Osteocyte (in vitro differentiated cells): ENCODE results near the gene MTREX. TPM values are rescaled to one million over a fixed set of nuclear protein-coding genes. Genes with fewer than 3 reads are reported as not detected.

Source experiments
- DNase-seq: peaks from one replicate; pipeline ENCODE4 v3.0.0; 2021; ENCODE audit warnings: mixed read lengths; ENCODE audit not compliant: unreplicated experiment; ENCODE audit errors: extremely low spot score
- H3K27ac Mint-ChIP-seq: one replicate; pipeline ENCODE4 v1.8.0; 2021; ENCODE audit warnings: mild to moderate bottlenecking, mixed read lengths; ENCODE audit not compliant: unreplicated experiment
- H3K27me3 Mint-ChIP-seq: one replicate; pipeline ENCODE4 v1.8.0; 2021; ENCODE audit warnings: mixed read lengths; ENCODE audit not compliant: unreplicated experiment
- H3K36me3 Mint-ChIP-seq: one replicate; pipeline ENCODE4 v1.8.0; 2021; ENCODE audit warnings: mixed read lengths; ENCODE audit not compliant: unreplicated experiment
- H3K4me1 Mint-ChIP-seq: one replicate; pipeline ENCODE4 v1.8.0; 2021; ENCODE audit warnings: mixed read lengths; ENCODE audit not compliant: unreplicated experiment
- H3K4me3 Mint-ChIP-seq: one replicate; pipeline ENCODE4 v1.8.0; 2021; ENCODE audit warnings: mild to moderate bottlenecking, moderate library complexity, mixed read lengths; ENCODE audit not compliant: unreplicated experiment
- H3K9me3 Mint-ChIP-seq: one replicate; pipeline ENCODE4 v1.8.0; 2021; ENCODE audit warnings: mixed read lengths; ENCODE audit not compliant: unreplicated experiment
- total RNA-seq: library from RNA; stranded (reverse); gene quantifications from 2 replicates; pipeline ENCODE4 v1.2.1, GENCODE V29; 2021
- TF ChIP-seq, protein P1 (sequence below): fragments of 200-600 bp; sonication (generic); IDR thresholded peaks from 2 replicates; pipeline ENCODE4 v1.5.0; 2021; ENCODE audit warnings: antibody characterized with exemption, mild to moderate bottlenecking, moderate library complexity

MTREX gene
- total RNA-seq, 1 donor from 2014 or later, result 58.5 TPM

DNA sequence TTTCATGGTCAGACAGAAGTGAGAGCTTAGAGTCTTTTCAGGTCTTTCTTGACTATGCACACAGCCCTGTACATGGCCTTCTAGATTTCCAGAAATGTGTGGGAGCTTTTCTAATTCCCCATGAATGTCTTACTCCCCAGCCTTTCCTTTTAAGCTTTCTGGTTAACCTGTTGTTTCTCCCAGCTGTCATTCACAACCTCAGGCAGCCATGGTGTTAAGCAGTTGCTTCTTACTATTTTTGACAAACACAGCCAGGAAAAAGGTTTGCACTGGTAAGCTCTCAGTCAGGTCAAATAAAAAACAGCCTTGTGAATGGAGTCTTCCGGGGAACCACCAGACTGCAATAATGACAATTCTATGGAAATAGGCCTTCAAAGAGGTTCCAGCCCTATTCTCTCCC lies 84.9 kb downstream of the MTREX start:
- H3K27me3 Mint-ChIP-seq, result no peaks in the 10 kb centered on the region
- no peaks in the 10 kb centered on the region for H3K9me3 Mint-ChIP-seq
- no peak for DNase-seq
- TF ChIP-seq, protein P1, sequence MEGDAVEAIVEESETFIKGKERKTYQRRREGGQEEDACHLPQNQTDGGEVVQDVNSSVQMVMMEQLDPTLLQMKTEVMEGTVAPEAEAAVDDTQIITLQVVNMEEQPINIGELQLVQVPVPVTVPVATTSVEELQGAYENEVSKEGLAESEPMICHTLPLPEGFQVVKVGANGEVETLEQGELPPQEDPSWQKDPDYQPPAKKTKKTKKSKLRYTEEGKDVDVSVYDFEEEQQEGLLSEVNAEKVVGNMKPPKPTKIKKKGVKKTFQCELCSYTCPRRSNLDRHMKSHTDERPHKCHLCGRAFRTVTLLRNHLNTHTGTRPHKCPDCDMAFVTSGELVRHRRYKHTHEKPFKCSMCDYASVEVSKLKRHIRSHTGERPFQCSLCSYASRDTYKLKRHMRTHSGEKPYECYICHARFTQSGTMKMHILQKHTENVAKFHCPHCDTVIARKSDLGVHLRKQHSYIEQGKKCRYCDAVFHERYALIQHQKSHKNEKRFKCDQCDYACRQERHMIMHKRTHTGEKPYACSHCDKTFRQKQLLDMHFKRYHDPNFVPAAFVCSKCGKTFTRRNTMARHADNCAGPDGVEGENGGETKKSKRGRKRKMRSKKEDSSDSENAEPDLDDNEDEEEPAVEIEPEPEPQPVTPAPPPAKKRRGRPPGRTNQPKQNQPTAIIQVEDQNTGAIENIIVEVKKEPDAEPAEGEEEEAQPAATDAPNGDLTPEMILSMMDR, result no peak
- no peak overlapping the region for H3K27ac Mint-ChIP-seq
- H3K36me3 Mint-ChIP-seq, result peaks cover 43% of the 10 kb centered on the region
- H3K4me1 Mint-ChIP-seq, result no peaks in the 10 kb centered on the region
- no peak overlapping the region for H3K4me3 Mint-ChIP-seq

GRCh38 chr5:55393501-55394175 lies 85.8 kb downstream of the MTREX start:
- peaks cover 40% of the 10 kb centered on the region for H3K36me3 Mint-ChIP-seq
- no peaks in the 10 kb centered on the region for H3K27me3 Mint-ChIP-seq
- no peak overlapping the region for H3K4me3 Mint-ChIP-seq
- H3K9me3 Mint-ChIP-seq, result no peaks in the 10 kb centered on the region
- no peak overlapping the region for H3K27ac Mint-ChIP-seq
- no peak for DNase-seq
- no peaks in the 10 kb centered on the region for H3K4me1 Mint-ChIP-seq
- TF ChIP-seq, protein P1, result no peak

DNA sequence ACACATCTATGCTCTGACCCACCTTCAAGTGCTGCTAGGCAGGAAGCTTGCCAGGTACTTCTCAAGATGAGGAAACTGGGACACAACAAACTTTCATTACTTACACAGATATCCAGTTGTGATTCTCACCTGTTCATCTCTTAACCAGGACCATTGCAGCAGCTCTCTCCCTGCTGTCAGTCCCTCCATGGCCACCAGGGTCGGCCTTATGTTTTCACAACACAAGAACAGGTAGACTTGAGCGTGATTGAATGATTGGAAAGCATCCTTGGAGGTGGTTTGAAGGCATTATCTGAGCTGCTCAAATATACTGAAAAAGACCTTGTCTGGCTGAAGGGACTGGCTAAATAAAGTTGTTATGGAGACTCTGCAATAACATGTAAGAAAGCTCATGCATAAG lies 94.4 kb downstream of the MTREX start:
- TF ChIP-seq, protein P1, result no peak
- no peaks in the 10 kb centered on the region for H3K4me1 Mint-ChIP-seq
- H3K27ac Mint-ChIP-seq, result no peak overlapping the region
- no peak overlapping the region for H3K4me3 Mint-ChIP-seq
- DNase-seq, result no peak
- peaks cover 18% of the 10 kb centered on the region for H3K36me3 Mint-ChIP-seq
- H3K27me3 Mint-ChIP-seq, result no peaks in the 10 kb centered on the region
- no peaks in the 10 kb centered on the region for H3K9me3 Mint-ChIP-seq

DNA sequence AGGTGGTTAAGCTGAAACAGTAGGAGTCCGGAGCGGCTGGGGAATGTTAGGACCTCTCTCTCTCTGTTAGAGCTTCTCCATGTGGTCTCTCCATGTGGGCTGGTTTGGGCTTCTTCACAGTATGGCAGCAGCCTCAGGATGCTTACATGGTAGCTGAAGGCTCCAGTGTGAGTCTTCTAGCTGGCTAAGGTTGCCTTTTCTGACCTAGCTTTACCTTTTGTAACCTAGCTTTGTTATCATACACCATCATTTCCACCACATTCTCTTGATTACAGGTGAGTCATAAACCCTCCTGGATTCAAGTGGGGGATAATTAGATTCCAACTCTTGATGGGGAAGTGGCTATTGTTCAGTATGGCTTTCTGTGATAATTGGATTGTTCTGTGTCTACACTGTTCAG lies 98.5 kb downstream of the MTREX start:
- H3K27me3 Mint-ChIP-seq, result no peaks in the 10 kb centered on the region
- TF ChIP-seq, protein P1, result no peak
- DNase-seq, result no peak
- H3K36me3 Mint-ChIP-seq, result peaks cover 14% of the 10 kb centered on the region
- H3K4me3 Mint-ChIP-seq, result no peak overlapping the region
- peaks cover 9% of the 10 kb centered on the region for H3K4me1 Mint-ChIP-seq
- H3K9me3 Mint-ChIP-seq, result no peaks in the 10 kb centered on the region
- peak overlapping the region; percentile 14 for H3K27ac Mint-ChIP-seq

DNA sequence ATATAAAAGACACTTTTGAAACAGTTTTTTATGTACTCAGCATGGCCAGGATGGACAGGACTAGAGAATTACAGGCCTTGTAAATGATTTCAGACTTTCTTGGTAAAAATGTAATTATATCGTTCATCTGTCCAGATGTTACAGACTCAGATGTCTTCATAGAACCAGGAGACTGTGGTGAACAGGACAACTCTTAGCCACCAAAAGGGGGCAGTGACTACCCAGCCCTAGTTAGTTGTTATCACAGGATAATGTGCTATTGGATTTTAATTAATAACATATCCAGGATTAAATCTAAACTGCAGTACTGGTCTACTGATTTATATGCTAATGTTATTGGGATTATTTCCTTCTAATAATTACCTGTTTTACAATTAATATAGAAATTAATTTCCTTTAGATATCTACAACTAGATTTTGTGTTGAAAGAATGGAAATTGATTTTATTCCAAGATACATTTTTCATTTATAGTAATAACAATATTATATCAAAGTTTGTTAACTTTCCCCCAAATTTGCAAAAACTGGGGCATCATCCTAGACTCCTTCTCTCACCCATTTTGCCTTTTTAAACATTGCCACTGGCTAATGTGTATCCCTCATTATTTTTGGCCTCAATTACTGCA lies 99.4 kb downstream of the MTREX start:
- H3K4me3 Mint-ChIP-seq, result no peak overlapping the region
- H3K4me1 Mint-ChIP-seq, result peaks cover 9% of the 10 kb centered on the region
- H3K27me3 Mint-ChIP-seq, result no peaks in the 10 kb centered on the region
- no peaks in the 10 kb centered on the region for H3K9me3 Mint-ChIP-seq
- peaks cover 16% of the 10 kb centered on the region for H3K36me3 Mint-ChIP-seq
- no peak overlapping the region for H3K27ac Mint-ChIP-seq
- no peak for DNase-seq
- TF ChIP-seq, protein P1, result peak; percentile 81
